HFFc6 (cell line): ENCODE measurements around the gene FBXO48. TPM values are rescaled to one million over a fixed set of nuclear protein-coding genes. Genes with fewer than 3 reads are reported as not detected.

Experiments
- DNase-seq: peaks from one replicate; pipeline ENCODE4 v3.0.0-alpha.2; 2018
- H3K27ac Mint-ChIP-seq: 2 replicates; pipeline ENCODE4 v1.8.0; 2020; ENCODE audit warnings: mild to moderate bottlenecking, mixed read lengths
- H3K27me3 Mint-ChIP-seq: 2 replicates; pipeline ENCODE4 v1.8.0; 2021; ENCODE audit warnings: mild to moderate bottlenecking, moderate library complexity, mixed read lengths; ENCODE audit not compliant: insufficient read depth
- H3K36me3 Mint-ChIP-seq: 2 replicates; pipeline ENCODE4 v1.8.0; 2021; ENCODE audit warnings: low read depth, mixed read lengths
- H3K4me1 Mint-ChIP-seq: 2 replicates; pipeline ENCODE4 v1.8.0; 2020; ENCODE audit warnings: low read depth, mixed read lengths
- H3K4me3 Mint-ChIP-seq: 2 replicates; pipeline ENCODE4 v1.8.0; 2020; ENCODE audit warnings: mild to moderate bottlenecking, moderate library complexity, mixed read lengths
- H3K9me3 Mint-ChIP-seq: 2 replicates; pipeline ENCODE4 v1.8.0; 2020; ENCODE audit warnings: mild to moderate bottlenecking, mixed read lengths
- total RNA-seq, 6 experiments: library from RNA; stranded (reverse); fragmentation: NEBNext Ultra II Directional; extraction: Animal tissue kit (Norgen Biotek cat#: 25700); gene quantifications; 2 replicates in 1 of 6; 3 replicates in 5 of 6; pipeline ENCODE4 v1.2.3, GENCODE V29; 2021
- TF ChIP-seq, protein P1 (sequence below): fragments of 200-600 bp; sonication (generic); IDR thresholded peaks from 2 replicates; pipeline ENCODE4 v1.5.0; 2021; ENCODE audit warnings: antibody characterized with exemption, mild to moderate bottlenecking

Gene FBXO48
- total RNA-seq, 6 experiments from 2014 or later: 0.40 to 0.85 (median 0.72) TPM

DNA sequence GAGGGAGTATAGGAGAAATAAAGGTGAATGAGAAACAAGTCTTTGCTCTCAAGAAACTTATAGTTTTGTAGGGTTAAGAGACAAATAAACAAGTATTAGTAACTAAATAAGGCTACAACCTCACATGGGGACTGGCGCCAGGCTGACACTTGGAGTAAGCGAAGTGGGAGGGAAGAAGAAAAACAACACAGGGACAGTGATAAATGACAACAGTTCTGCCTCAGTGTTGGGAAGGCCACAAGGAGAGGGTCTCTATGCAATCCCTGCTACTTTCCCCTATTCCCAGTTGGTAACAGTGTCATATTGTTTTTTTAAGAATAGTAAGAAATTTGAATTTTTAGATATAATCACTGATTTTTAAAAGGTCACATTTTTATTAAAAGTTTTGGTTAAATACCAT, 4.3 kb upstream of the FBXO48 start:
- no peak for DNase-seq
- H3K27me3 Mint-ChIP-seq: no peaks in the 10 kb centered on the region; the same call in 1 of the 2 replicates

DNA sequence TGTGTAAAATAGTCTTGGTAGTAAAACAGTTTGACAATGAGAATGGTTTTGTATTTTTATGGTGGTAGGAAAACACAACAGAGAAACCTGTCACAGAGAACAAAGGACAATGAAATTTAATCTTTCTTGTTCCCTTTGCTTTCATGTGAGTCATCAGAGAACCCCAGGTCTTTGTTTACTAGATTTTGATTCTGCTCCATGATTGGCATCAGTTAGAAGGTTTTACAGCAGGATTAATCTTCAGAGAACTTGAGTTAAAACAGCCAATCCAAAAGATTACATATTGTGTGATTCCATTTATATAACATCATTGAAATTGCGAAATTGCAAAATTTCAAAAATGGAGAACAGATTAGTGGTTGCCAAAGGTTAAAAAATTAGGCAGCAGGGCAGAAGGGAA, 2.8 kb upstream of the FBXO48 start:
- H3K4me1 Mint-ChIP-seq: peaks cover 38% of the 10 kb centered on the region
- H3K27ac Mint-ChIP-seq: no peak overlapping the region
- no peak for DNase-seq
- no peaks in the 10 kb centered on the region for H3K36me3 Mint-ChIP-seq
- no peak overlapping the region for H3K4me3 Mint-ChIP-seq
- TF ChIP-seq, protein P1, sequence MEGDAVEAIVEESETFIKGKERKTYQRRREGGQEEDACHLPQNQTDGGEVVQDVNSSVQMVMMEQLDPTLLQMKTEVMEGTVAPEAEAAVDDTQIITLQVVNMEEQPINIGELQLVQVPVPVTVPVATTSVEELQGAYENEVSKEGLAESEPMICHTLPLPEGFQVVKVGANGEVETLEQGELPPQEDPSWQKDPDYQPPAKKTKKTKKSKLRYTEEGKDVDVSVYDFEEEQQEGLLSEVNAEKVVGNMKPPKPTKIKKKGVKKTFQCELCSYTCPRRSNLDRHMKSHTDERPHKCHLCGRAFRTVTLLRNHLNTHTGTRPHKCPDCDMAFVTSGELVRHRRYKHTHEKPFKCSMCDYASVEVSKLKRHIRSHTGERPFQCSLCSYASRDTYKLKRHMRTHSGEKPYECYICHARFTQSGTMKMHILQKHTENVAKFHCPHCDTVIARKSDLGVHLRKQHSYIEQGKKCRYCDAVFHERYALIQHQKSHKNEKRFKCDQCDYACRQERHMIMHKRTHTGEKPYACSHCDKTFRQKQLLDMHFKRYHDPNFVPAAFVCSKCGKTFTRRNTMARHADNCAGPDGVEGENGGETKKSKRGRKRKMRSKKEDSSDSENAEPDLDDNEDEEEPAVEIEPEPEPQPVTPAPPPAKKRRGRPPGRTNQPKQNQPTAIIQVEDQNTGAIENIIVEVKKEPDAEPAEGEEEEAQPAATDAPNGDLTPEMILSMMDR: no peak
- H3K9me3 Mint-ChIP-seq: no peaks in the 10 kb centered on the region
- no peaks in the 10 kb centered on the region; the same call in none of the 2 replicates for H3K27me3 Mint-ChIP-seq

More for the DNA sequence above, 4.3 kb upstream of the FBXO48 start:
- H3K4me1 Mint-ChIP-seq: peaks cover 23% of the 10 kb centered on the region
- no peaks in the 10 kb centered on the region for H3K9me3 Mint-ChIP-seq
- no peaks in the 10 kb centered on the region for H3K36me3 Mint-ChIP-seq
- H3K4me3 Mint-ChIP-seq: no peak overlapping the region
- H3K27ac Mint-ChIP-seq: no peak overlapping the region
- TF ChIP-seq, protein P1: no peak

DNA sequence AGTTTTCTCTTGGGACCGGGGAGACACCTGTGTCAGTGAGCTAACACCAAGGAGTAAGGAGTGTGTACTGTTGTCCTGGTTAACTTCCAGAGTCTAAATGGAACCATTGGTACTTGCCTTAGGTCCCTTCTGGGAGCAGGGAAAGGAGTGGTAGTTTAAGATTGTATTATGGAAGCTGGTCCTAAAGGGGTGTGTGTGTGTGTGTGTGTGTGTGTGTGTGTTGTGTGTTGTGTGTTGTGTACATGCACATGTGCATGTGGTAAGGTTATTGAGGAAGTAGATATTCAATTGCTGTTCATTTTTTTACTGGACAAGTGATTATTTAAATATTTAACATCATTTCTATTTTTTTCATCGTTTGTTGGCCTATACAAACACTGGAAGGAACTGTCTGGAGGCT, 1.7 kb upstream of the FBXO48 start:
- TF ChIP-seq, protein P1: no peak
- Mint-ChIP-seq H3K36me3 (no peaks in the 10 kb centered on the region), H3K4me3 (0 out of 2 replicates have a peak overlapping the region, but pooled peaks have one; percentile 99), H3K27me3 (no peaks in the 10 kb centered on the region; the same call in none of the 2 replicates), H3K9me3 (no peaks in the 10 kb centered on the region), H3K4me1 (peaks cover 42% of the 10 kb centered on the region), H3K27ac (no peak overlapping the region)
- DNase-seq: no peak

DNA sequence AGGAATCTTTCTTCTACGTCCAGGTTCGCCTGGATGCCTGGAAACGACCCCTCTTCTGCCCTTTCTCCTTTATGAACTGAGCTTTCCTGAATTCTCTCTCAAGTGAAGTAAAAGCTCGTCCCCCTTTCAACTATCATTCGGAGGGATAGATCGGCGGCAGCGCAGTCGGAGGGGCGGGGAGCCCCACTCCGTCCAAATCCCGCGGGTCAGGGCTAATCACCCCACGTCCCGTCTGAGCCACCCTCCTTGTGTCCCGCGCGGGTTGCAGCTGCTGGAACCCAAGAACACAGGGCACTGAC, 367 bp downstream of the FBXO48 start:
- Mint-ChIP-seq H3K4me1 (peaks cover 42% of the 10 kb centered on the region), H3K4me3 (peak overlapping the region; percentile 99), H3K27me3 (no peaks in the 10 kb centered on the region; the same call in 1 of the 2 replicates), H3K9me3 (no peaks in the 10 kb centered on the region), H3K36me3 (no peaks in the 10 kb centered on the region), H3K27ac (peak overlapping the region; percentile 91)
- TF ChIP-seq, protein P1: no peak
- no peak for DNase-seq

DNA sequence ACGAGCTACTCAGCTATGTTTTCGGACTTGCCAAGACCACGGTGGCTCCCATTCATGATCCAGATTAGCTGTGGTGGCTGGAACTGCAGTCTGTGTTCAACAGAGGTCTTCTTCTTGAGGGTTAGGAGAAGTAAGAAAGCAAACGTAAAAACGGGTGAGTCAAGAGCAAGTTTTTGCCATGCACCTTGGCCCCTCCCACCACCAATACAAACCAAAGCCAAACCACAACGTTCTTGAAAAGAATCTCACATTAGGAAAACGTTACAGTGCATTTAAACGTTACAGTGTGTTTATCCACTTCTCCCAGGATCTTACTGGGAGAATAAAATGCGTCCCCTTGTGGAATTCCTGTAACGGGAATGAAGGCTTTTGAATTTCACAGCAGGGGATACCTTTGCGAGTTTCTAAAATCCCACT, 725 bp downstream of the FBXO48 start:
- Mint-ChIP-seq H3K36me3 (no peaks in the 10 kb centered on the region), H3K4me3 (peak overlapping the region; percentile 99), H3K4me1 (peaks cover 42% of the 10 kb centered on the region), H3K27ac (peak overlapping the region; percentile 91), H3K27me3 (no peaks in the 10 kb centered on the region; the same call in 1 of the 2 replicates), H3K9me3 (no peaks in the 10 kb centered on the region)
- peak; percentile 64 for DNase-seq
- TF ChIP-seq, protein P1: peak; percentile 57
